Measurements from ENCODE around the gene TRIM10.

Gene TRIM10, protein sequence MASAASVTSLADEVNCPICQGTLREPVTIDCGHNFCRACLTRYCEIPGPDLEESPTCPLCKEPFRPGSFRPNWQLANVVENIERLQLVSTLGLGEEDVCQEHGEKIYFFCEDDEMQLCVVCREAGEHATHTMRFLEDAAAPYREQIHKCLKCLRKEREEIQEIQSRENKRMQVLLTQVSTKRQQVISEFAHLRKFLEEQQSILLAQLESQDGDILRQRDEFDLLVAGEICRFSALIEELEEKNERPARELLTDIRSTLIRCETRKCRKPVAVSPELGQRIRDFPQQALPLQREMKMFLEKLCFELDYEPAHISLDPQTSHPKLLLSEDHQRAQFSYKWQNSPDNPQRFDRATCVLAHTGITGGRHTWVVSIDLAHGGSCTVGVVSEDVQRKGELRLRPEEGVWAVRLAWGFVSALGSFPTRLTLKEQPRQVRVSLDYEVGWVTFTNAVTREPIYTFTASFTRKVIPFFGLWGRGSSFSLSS

DNA sequence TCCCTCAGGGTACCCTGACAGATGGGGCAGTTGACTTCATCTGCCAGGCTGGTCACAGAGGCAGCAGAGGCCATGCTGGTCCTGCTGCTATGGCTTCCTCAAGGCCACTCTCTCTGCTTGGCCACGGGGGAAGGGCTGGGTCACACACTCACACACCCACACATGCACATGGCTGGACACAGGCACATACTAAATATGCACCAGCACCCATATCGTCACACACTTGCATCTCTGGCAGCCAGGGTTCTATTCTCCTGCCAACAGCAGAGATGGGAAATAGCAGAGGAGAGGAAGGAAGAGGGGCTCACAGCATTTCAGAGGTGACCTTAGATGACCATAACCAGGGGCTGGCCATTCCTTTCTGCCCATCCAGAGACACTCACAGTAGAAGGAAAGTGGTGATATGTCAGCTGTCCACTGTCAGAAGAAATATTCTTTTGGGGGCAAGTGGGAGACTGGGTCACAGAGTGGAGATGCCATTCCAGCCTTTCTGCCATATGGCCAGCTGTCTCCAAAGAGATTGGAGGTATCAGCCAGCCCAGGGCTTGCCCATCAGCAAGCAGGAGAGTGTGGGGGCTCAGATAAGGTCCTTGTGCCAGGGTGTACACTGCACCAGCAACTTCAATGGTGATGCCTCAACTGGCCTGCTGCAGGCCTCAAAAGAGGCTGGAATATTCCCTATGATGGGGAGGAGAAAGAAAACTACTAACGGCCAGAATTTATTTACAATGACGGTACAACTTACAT is at the start of gene TRIM10:
Gene TRIM10, minus strand, starts transcription at position 427 of the 747 bp plus-strand sequence. Its CDS starts 353 bp downstream, at position 74.
- no peak for DNase-seq

DNA sequence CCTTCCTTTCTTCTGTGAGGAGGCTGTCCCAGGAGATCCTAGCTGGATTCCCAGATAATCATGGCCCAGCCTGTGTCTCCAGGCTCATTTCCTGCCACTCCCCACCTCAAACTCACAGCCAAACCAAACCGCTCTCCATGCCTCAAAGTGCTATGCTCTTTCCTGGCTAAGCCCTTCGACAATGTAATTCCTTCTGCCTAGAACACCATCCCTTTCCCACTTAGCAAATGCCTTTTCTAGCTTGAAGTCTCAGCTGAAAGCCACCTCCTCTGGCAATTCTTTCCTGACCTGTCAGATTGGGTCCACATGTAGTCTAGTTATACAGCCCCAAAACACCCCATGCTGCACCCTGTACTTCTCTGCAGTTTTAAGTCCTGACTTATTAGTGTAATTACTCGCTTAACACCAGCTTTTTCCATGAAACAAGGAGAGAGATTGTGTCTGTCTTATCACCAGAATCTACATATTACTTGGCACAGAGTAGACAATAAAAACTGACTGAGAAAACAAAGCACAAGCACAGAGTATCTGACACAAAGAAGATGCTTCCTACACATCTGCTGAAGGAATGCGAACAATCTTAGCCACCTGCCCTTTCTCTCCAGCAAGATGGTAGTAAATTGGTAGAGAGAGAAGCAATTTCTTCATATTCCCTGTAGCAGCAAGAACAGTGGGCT is 46.7 kb upstream of the TRIM10 start:
- no peak for DNase-seq

DNA sequence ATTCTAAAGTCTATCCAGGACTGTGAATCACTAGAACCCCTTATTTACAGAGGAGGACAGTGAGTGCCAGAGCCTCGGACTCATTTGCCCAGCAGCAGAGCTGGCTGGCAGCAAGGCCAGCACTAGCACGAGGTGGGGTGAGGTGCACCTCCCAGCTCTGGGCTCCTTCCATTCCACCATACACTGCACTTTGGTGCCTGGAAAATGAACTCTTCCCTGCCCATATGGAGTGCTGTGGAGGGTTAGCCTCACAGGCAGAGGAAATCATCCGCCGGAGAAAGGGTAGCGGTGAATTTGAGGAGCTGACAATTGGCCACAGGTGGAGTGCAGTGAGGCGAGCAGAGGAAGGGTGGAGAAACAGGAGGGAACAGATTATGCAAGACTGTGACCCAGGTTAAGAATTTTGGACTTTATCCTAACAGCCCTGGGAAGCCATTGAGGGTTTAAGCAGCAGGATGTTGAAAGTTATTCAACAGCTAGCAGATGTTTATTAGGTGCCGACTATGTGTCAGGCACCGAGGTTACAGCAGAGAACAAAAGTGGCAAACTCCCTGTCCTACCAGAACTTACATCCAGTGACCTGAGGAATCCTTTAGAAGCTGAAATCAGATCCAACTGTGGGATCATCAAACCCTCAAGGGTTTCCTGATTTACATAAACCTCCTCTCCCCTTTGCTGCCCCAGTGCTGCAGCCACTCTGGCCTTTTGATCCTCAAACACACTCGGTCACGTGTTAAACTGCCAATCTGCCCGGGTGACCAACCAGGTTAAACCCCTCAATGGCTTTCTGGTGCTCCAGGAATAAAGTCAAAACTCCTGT is 46.0 kb upstream of the TRIM10 start:
- DNase-seq = no peak

DNA sequence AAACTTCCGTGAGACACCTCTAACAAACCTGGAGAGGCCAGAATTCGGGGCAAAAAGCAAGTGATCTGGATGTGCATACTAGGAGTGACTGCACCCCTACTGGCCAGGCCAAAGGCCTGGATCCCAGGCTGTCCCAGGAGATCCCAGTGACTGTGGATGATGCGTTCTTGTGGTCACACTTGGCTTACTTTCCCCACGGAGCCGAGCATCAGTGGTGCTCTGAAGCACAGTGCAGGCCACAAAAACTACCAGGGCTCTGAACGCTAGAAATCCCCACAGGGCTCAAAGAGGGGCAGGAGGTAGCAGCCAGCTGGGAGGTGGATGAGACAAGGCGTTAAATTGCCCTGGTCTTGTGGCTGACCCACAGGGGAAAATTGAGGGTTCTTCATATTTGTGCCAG is 45.1 kb upstream of the TRIM10 start:
- DNase-seq = no peak

DNA sequence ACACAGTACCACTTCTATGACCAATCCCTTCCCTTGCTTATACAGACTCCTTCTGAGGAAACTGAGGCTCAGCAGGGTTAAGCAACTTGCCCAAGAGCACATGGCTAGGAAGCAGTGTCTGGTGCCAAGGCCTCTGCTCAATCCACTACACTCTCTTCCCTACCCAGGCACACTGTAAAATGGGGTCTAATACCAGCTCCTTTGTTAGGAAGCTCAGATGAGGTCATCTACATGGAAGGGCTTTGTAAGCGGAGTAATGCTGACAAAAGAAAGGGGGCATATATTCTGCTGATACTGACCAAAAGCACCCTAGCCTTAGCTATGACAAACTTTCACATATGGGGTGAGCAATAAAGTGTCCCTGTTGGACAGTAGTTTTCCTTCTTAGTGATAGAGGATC is 43.1 kb upstream of the TRIM10 start:
- DNase-seq = no peak

DNA sequence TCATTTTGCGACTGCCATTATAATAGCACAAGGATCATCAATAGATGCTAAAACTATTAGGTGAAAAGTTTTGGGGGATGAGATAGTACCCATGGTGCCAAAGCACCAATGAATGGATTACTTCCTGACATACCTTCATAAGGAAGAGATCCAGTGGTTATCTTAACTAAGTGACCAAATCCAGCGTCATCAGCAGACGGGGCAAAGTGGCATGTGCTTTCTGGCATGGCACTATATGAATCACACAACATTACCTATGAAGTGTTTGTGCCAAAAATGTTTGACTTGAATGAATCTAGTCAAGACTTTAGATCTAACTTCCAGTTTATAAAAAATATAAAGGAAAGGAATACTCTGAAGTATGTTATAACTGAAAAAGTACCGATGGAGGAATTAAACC is 41.4 kb upstream of the TRIM10 start:
- no peak for DNase-seq

DNA sequence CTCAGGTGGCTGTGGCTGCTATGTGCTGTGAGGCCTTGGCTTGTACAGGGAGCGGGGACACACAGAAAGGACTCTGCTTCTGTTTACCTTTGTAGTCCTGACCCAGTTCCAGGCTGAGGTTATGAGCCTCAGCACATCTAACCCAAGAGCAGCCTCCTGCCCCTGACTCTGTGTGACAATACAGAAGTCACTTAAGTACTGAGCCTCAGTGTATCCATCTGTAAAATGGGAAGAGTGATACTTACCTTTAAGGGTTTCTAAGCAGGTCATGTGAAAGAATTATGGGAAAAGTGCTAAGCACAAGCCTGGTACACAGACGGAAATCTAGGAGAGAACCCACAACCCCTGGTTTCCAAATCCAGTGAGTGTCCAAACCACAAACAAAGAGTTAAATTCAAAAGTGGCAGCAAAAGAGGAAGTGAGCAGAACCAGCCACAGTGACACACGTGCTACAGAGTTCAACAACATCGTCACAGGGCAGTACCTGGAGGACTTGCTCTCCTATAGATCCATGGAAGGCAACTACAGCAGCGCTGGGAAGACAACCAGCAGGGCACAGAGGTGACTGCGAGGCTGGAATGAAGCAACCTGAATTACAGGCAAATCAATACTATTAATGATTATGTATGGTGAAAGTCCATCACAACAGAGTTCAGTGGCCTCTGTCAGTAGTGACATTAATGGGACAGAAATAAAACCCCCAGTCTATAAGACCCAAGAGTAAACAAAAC is 39.7 kb upstream of the TRIM10 start:
- DNase-seq = no peak

DNA sequence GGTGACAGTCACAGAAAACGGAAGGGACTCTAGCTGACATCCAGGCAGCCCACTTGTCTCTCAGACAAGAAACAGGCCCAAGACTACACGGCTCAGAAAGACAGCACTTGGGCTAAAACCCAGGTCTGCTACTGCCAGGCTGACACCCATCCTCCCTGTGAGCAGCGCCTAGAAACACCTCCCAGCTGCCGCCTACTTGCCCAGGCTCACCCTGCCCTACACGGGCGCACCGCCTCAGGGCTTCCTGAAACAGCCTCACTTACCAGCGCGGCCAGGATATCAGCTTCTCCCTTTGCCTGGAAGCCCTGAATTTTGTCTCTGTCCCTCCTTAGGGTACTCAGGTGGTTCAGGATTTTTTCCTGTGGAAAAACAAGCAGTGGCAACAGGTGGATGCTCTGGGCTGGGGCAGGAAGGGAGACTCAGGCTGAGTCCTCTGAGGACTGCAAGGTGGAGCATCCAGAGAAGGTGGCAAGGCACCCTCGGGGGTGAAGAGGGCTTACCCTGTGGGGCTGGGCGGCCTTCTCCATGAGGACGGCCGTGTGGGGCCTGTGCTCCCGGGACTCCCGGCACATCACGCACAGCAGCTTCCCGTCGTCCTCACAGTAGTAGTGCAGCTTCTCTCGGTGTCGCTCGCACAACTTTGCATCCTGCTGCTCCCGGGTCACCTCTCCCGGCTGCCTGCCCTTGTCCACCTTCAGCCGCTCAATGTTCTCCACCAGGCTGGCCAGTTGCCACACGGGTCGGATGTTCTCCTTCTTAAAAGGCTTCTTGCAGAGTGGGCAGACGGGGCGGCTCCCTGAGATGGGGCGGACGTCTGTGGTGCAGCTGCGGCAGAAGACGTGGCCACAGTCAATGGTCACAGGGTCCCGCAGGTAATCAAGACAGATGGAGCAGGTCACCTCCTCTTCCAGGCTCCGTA is 37.4 kb upstream of the TRIM10 start:
- no peak for DNase-seq

DNA sequence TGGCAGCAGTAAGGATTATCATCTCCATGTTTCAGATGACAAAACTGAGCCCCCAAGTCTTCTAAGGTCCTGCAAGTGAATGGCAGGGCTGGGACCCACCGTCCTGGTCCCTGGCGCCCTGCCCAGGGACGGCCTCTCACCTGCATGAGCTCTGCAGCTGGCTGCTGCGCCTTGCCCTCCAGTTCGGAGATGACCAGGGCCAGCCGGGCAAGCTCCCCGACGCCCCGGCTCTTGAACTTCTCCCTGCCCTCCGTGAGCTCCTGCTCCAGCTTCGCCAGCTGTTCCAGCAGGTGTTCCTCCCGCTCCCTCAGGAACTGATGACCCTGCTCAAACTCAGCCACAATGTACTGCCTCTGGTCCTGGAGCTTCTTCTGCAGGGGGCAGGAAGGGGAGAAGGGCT is 35.4 kb upstream of the TRIM10 start:
- DNase-seq = no peak

DNA sequence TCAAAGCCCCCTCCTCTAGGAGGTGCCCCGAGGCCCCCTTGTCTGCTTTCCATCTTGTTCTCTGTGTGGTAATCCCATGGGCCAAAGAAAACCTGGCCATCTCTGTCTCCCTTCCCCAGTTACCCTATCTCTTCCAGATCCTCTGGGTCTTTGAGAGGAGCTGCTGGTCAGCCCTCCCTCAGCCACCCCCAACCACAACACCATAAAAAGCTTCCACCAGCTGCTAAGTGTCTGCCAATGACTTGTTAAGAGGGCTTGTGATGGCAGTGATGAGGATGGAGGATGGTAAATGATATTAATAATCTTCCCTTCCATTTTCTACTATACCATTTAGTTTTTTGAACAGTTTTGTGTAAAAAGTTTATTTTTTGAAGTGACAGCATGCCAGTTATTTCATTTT is 34.9 kb upstream of the TRIM10 start:
- DNase-seq = no peak

DNA sequence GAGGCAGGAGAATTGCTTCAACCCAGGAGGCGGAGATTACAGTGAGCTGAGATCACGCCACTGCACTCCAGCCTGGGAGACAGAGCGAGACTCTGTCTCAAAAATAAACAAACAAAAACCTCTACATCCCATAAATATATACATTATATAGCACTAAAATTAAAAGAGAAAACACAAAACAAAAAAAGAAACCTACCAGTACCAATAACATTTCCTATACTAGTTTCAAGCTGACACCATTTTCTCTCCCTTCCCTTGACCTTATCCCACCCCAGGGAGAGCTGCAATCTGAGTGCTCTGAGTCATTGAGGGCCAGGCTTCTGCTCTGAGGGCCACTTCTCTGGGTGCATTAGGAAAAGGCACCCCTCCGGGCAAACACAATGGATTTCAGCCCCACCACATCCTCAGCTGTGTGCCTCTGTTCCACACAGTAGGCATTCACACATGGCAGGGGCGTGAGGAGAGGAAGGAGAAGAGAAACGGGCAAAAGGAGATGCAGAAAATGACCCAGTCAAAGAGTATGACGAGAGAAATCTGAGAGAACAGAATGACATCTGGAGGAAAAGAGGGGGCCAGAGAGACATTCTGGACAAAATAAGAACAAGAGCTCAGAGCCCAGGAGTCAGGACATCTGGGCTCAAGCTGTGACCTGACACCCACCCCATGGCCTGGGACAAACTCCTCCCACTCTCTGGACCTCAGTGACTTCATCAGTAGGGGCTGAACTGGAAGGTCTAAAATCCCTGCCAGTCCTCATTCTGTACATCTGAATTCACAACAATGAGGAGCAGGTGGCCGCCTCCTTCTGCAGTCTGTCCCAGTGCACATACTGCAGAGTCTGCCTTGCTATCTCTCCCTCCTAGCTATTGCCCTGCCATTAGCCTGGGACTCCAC is 34.0 kb upstream of the TRIM10 start:
- DNase-seq = no peak

DNA sequence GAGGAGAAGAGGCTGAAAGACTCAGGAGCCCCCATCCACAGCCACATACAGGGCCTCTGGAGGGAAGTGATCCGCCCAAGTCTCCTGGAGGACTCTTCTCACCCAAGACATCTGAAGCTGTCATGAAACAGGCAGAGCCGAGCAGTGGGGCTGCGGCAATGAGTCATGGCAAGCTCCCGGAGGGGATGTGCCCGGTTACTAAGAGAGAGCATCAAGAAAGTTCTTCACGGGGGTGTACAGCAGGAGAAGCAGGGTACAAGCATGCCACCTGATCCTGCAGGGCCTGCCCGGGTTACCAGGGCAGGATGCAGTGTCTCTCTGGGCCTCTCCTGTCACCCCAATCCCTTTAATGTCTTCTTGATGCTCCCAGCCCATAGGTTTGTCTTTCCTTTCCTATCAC is 31.1 kb upstream of the TRIM10 start:
- DNase-seq = no peak

DNA sequence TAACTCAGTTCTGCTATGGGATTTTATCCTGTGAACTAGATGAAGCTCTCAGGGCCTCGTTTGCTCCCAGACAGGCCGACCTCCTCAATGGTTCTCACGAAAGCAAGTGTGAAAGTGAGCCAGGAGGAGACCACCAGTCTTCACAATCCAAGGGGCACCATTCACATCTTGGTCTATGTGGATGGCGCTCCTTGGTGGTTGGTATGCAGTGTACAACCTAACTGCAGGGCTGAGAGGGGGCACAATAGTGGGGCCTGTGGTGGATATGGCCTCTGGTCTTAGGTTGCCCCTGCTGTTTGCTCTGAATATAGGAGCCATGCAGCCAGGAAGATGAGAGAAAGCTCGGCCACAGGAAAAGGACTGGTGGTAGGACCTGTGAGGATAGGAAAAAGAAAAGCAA is 27.5 kb upstream of the TRIM10 start:
- DNase-seq = no peak

DNA sequence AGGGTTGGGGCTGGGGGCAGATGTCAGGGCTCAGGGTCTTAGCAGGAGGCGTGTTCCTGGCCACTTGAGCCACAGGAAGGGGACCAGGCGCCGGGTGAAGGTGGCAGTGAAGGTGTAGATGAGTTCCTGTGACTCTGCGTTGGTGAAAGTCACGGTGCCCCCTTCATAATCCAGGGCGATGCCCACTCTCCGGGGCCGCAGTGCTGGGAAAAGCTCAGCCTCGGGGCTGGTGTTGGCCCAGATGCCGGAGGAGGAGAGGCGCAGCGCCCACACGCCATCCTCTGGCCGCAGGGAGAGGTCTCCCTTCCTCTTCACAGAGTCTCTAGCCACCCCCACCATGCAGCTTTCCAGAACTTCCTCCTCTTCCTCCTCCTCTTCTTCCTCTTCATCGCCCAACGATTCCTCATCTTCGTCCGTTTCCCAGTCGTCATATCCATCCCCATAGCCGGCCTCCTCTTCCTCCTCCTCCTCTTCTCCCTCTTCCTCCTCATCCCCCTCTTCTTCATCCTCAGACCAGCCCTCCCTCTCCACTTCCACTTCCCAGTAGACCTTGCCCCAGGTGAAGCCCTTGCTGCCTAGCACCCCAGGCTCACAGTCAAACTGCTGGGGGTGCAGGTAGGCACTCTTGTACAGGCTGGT is 25.0 kb upstream of the TRIM10 start:
- no peak for DNase-seq

DNA sequence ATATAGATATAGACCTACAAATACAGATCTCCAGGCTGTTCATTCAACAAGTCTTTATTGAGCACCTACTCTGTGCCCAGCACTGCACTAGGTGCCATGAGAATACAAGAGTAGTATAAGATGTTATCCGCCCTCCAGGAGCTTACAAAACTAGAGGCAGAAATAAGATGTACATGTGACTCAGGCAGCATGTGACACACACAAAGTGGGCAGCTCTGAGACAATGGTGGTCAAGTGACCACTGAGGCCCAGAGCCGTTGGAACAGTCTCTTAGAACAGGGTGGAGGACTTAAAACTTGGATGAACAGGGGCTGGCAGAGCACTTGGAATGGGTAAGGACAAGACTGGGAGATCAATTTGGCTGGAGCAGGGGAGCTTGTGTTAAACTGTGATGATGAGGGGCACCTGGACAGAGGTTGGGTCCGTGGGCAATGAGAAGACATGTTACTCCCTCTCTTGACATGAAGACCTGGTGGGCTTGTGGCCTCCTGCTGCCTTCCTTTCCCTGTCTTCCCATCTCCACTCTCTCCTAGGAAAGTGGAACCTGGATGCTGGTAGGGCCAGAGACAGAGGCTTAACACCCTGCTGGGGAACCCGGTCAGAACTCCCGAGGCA is 23.5 kb upstream of the TRIM10 start:
- DNase-seq = no peak

DNA sequence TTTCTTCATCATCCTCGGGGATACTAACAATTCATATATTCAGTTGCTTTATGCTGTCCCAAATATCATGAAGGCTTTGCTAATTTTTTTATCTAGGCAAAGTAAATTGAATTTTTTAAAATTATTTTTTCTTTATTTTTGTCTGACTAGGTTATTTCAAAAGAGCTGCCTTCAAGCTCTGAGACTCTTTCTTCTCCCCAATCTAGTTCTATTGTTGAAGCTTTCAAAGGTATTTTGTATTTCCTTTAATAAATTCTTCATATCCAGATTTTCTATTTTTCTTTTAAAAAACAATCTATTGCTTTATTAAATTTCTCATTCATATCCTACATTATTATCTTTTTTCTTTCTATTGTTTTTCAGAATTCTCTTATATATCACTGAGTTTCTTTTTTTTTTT is 19.1 kb upstream of the TRIM10 start:
- no peak for DNase-seq

DNA sequence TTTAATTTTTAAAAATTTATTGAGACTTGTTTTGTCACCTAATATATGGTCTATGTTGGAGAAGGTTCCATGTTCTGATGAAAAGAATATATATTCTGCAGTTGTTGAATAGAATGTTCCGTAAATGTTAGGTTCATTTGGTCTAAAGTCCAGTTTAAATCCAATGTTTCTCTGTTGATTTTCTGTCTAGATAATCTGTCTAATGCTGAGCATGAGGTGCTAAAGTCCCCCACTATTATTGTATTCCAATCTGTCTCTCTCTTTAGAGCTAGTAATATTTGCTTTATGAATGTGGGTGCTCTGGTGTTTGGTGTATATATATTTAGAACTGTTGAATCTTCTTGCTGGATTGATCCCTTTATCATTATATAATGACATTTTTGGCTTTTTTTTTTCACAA is 17.8 kb upstream of the TRIM10 start:
- no peak for DNase-seq

DNA sequence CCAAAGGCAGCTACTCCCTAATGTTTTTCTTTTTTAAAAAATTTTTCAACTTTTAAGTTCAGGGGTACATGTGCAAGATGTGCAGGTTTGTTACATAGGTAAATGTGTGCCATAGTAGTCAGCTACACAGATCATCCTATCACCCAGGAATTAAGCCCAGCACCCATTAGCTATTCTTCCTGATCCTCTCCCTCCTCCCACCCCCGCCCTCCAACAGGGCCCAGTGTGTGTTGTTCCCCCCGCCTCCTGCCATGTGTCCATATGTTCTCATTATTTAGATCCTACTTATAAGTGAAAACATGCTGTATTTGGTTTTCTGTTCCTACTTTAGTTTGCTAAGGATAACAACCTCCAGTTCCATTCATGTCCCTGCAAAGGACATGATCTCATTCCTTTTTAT is 14.8 kb upstream of the TRIM10 start:
- no peak for DNase-seq

DNA sequence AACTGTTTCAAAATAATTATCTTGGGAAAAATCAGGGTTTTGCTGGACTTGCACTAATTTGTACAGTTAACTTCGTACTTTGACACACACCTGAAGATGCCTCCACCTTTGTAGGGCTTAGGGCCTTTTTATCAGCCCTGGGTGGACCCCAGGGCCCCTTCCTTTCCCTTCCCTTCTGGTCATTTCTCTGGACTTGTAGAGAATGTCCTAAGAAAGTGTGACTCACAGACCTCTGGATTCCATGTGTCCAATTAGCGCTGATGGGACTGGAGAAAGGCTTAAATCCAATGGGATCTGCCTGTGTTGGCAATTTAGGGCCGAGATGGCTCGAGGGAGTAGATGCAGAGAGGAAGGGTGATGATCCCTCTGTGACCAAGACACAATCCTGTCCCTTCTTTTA is 11.7 kb upstream of the TRIM10 start:
- no peak for DNase-seq

Data from stimulated activated CD4-positive, alpha-beta T cell treated with anti-CD3 and anti-CD28 coated beads, Interleukin-2, amount 100 ng/mL, for 48 hours (primary cell).